Measurements from ENCODE around the gene KIAA1549.

The KIAA1549 gene

GRCh38 chr7:138878051-138878450, 103.1 kb downstream of the KIAA1549 start:
- DNase-seq (ENCODE audit: low spot score) = no peak
- no peak for TF ChIP-seq CTCF (IDR thresholded peaks at IDR 0.05; ENCODE audit: borderline replicate concordance, control extremely low read depth, extremely low read depth, insufficient read depth, missing control alignments)
- in situ Hi-C loops (cut with MboI; ENCODE audit: low sequenced_read_pairs, unreplicated experiment) = no loop called here

GRCh38 chr7:138876326-138876725, 104.9 kb downstream of the KIAA1549 start:
- TF ChIP-seq CTCF (IDR thresholded peaks at IDR 0.05; ENCODE audit: borderline replicate concordance, control extremely low read depth, extremely low read depth, insufficient read depth, missing control alignments) = no peak
- no peak for DNase-seq (ENCODE audit: low spot score)
- in situ Hi-C loops (cut with MboI; ENCODE audit: low sequenced_read_pairs, unreplicated experiment) = no loop called here

- no peak for TF ChIP-seq CTCF (IDR thresholded peaks at IDR 0.05; ENCODE audit: borderline replicate concordance, control extremely low read depth, extremely low read depth, insufficient read depth, missing control alignments)
- DNase-seq (ENCODE audit: low spot score) = no peak
- in situ Hi-C loops (cut with MboI; ENCODE audit: low sequenced_read_pairs, unreplicated experiment) = no loop called here
These were observed 105.4 kb downstream of the KIAA1549 start for GRCh38 chr7:138875794-138876193.

GRCh38 chr7:138873220-138873892, 107.8 kb downstream of the KIAA1549 start:
- TF ChIP-seq CTCF (IDR thresholded peaks at IDR 0.05; ENCODE audit: borderline replicate concordance, control extremely low read depth, extremely low read depth, insufficient read depth, missing control alignments) = no peak
- DNase-seq (ENCODE audit: low spot score) = no peak
- in situ Hi-C loops (cut with MboI; ENCODE audit: low sequenced_read_pairs, unreplicated experiment) = no loop called here

GRCh38 chr7:138872576-138872975, 108.6 kb downstream of the KIAA1549 start:
- no peak for TF ChIP-seq CTCF (IDR thresholded peaks at IDR 0.05; ENCODE audit: borderline replicate concordance, control extremely low read depth, extremely low read depth, insufficient read depth, missing control alignments)
- no peak for DNase-seq (ENCODE audit: low spot score)
- in situ Hi-C loops (cut with MboI; ENCODE audit: low sequenced_read_pairs, unreplicated experiment) = no loop called here

- no peak for DNase-seq (ENCODE audit: low spot score)
- no peak for TF ChIP-seq CTCF (IDR thresholded peaks at IDR 0.05; ENCODE audit: borderline replicate concordance, control extremely low read depth, extremely low read depth, insufficient read depth, missing control alignments)
- in situ Hi-C loops (cut with MboI; ENCODE audit: low sequenced_read_pairs, unreplicated experiment) = no loop called here
These were observed 109.4 kb downstream of the KIAA1549 start for GRCh38 chr7:138871814-138872090.
